GM12878 (cell line): ENCODE results near the gene DEGS2. TPM values are rescaled to one million over a fixed set of nuclear protein-coding genes. Genes with fewer than 3 reads are reported as not detected.

Experiments used
- ATAC-seq: fragments of 200-7000 bp; cut with Tn5 transposase; 3 replicates; pipeline ENCODE4 v1.9.1; 2020; ENCODE audit warnings: mild to moderate bottlenecking, moderate library complexity
- BruUV-seq: library from RNA; stranded (reverse); fragments of 400-500 nt; replicated peaks from 2 replicates; lab custom pipeline; 2021; lab: Mats Ljungman, UMichigan
- CTCF ChIA-PET: fragments of 300-600 bp; sonication (Branson Sonifier 250); formaldehyde crosslinking; extraction: SDS; loops from one replicate; lab custom pipeline; 2021; ENCODE audit warnings: inconsistent platforms; lab: Yijun Ruan, JAX
- POLR2A ChIA-PET: fragments of 350-600 bp; formaldehyde crosslinking; extraction: SDS; loops from one replicate; lab custom pipeline; 2021; ENCODE audit warnings: inconsistent platforms; lab: Charles Lee
- RAD21 ChIA-PET: fragments of 300-600 bp; sonication (Branson Sonifier 250); formaldehyde crosslinking; loops from one replicate; lab custom pipeline; 2023; ENCODE audit warnings: antibody characterized with exemption; ENCODE audit not compliant: unreplicated experiment; lab: Charles Lee
- SMC1A ChIA-PET: fragments of 300-600 bp; sonication (Branson Sonifier 250); formaldehyde crosslinking; loops from one replicate; lab custom pipeline; 2023; ENCODE audit not compliant: unreplicated experiment, uncharacterized antibody; lab: Charles Lee
- DNase-seq: peaks from one replicate; pipeline ENCODE4 v3.0.0-alpha.2; 2011; ENCODE audit warnings: low read depth, low spot score
- FAIRE-seq: peaks from 3 replicates; lab custom pipeline; 2011; peaks lifted over from hg19 to GRCh38; lab: Jason Lieb, UNC
- H2AFZ ChIP-seq: 2 replicates; pipeline ENCODE4 v1.6.0; 2011; ENCODE audit warnings: low read depth, low read length, control low read depth; ENCODE audit not compliant: control insufficient read depth
- H3K27ac ChIP-seq: 2 replicates; pipeline ENCODE4 v1.5.1; 2011; ENCODE audit warnings: control low read depth; ENCODE audit not compliant: control insufficient read depth, insufficient read depth
- H3K27me3 ChIP-seq, 2 experiments: replicated peaks in 1 of 2; 2 replicates each; pipeline versions ENCODE4 v1.6.0 to v1.6.1; 2011; ENCODE audit warnings: low read length in 1 of 2; ENCODE audit not compliant: control insufficient read depth in 2 of 2, insufficient read depth in 2 of 2
- H3K36me3 ChIP-seq, 2 experiments: 2 replicates each; pipeline ENCODE4 v1.5.1; 2011; ENCODE audit warnings: low read length in 1 of 2; ENCODE audit not compliant: control insufficient read depth in 2 of 2, insufficient read depth in 2 of 2
- H3K4me1 ChIP-seq: 2 replicates; pipeline ENCODE4 v1.6.1; 2011; ENCODE audit warnings: mild to moderate bottlenecking, low read length, moderate library complexity, mixed read lengths; ENCODE audit not compliant: control insufficient read depth, insufficient read depth
- H3K4me2 ChIP-seq: 2 replicates; pipeline ENCODE4 v1.6.0; 2011; ENCODE audit warnings: control low read depth; ENCODE audit not compliant: control insufficient read depth, insufficient read depth
- H3K4me3 ChIP-seq: fragments of 200-600 bp; sonication (generic); 2 replicates; pipeline ENCODE4 v1.5.1; 2016
- H3K79me2 ChIP-seq: 2 replicates; pipeline ENCODE4 v1.6.0; 2011; ENCODE audit warnings: low read length; ENCODE audit not compliant: control insufficient read depth, insufficient read depth
- H3K9ac ChIP-seq: 2 replicates; pipeline ENCODE4 v1.8.0; 2011; ENCODE audit warnings: low read length, control low read depth, mixed read lengths; ENCODE audit not compliant: control insufficient read depth, insufficient read depth
- H3K9me3 ChIP-seq: replicated peaks from 3 replicates; pipeline ENCODE4 v1.5.1; 2011; ENCODE audit warnings: mild to moderate bottlenecking, low read length; ENCODE audit not compliant: control insufficient read depth, insufficient read depth
- H4K20me1 ChIP-seq: 2 replicates; pipeline ENCODE4 v1.6.0; 2011; ENCODE audit not compliant: control insufficient read depth, insufficient read depth
- ATF3 ChIP-seq: IDR thresholded peaks from 2 replicates; pipeline ENCODE4 v1.6.1; 2011; ENCODE audit warnings: low read depth, mild to moderate bottlenecking, low read length, moderate library complexity, borderline replicate concordance; ENCODE audit errors: extremely low read depth
- EP300 ChIP-seq, 2 experiments: fragments of 150-350 bp in 1 of 2; IDR thresholded peaks; 2 replicates each; pipeline ENCODE4 v1.6.1; 2011 to 2012; ENCODE audit warnings: low read depth in 2 of 2, low read length in 2 of 2, borderline replicate concordance in 1 of 2, improper control_type of control experiment in 1 of 2, inconsistent platforms in 1 of 2; ENCODE audit not compliant: control insufficient read depth in 1 of 2
- EZH2 ChIP-seq: IDR thresholded peaks from 2 replicates; pipeline ENCODE4 v1.6.1; 2012; ENCODE audit warnings: low read depth, mild to moderate bottlenecking, control low read depth, inconsistent platforms, low read length, borderline replicate concordance; ENCODE audit not compliant: control insufficient read depth
- JUND ChIP-seq: IDR thresholded peaks from 2 replicates; pipeline ENCODE4 v1.6.1; 2012; ENCODE audit warnings: low read depth, mild to moderate bottlenecking, low read length, improper control_type of control experiment, moderate library complexity
- KDM1A ChIP-seq: fragments of 200-600 bp; sonication (generic); IDR thresholded peaks from 2 replicates; pipeline ENCODE4 v1.6.1; 2016; ENCODE audit warnings: borderline replicate concordance
- MEF2B ChIP-seq: fragments of 450-650 bp; IDR thresholded peaks from 2 replicates; pipeline ENCODE4 v1.6.1; 2018; ENCODE audit warnings: mild to moderate bottlenecking, moderate library complexity; ENCODE audit not compliant: partially characterized antibody, poor library complexity, severe bottlenecking
- WGBS: methylation state at CpG from one replicate; pipeline ENCODE4 v1.1.6; 2016; ENCODE audit warnings: low lambda C conversion rate; ENCODE audit not compliant: insufficient replicate concordance, insufficient coverage; ENCODE audit errors: missing lambda C conversion rate; 5-methylcytosine and 5-hydroxymethylcytosine counted together
- in situ Hi-C: fragments of 300-500 bp; cut with MboI; formaldehyde crosslinking; loops from 9 replicates; pipeline ENCODE4 v1.14.3; 2018; ENCODE audit warnings: mixed read lengths
- intact Hi-C: fragments of 100-400 bp; cut with micrococcal nuclease; formaldehyde crosslinking; loops from one replicate; pipeline ENCODE4 v1.14.2; 2022; ENCODE audit not compliant: unreplicated experiment
- polyA plus RNA-seq, 11 experiments: library from polyadenylated mRNA; depleted of rRNA in 4 of 11; unstranded in 6 of 11; stranded (reverse) in 5 of 11; fragments of >200 nt; fragmentation: Nextera tagmentation in 4 of 11; fragmentation: Illumina TruSeq in 1 of 11; extraction: Ambion mirVana in 4 of 11; extraction: Trizol in 1 of 11; gene quantifications; 1 replicate in 1 of 11; 2 replicates in 10 of 11; pipeline versions ENCODE4 v1.2.1 to v1.2.3, GENCODE V29; 2011 to 2016; ENCODE audit warnings: inconsistent platforms in 2 of 11, missing spikeins in 2 of 11, low read depth in 1 of 11
- total RNA-seq, 4 experiments: library from RNA; depleted of rRNA in 3 of 4; stranded (reverse); fragments of >200 nt in 3 of 4; fragmentation: Illumina TruSeq in 1 of 4; extraction: Trizol in 1 of 4; gene quantifications; 2 replicates each; pipeline versions ENCODE4 v1.2.1 to v1.2.3, GENCODE V29; 2013 to 2021
- TF ChIP-seq, protein P1 (sequence below): fragments of 150-350 bp; IDR thresholded peaks from 2 replicates; pipeline ENCODE4 v1.6.1; 2016; ENCODE audit warnings: low read depth, low read length
- TF ChIP-seq, protein P2 (sequence below): fragments of 150-350 bp; IDR thresholded peaks from 2 replicates; pipeline ENCODE4 v1.6.1; 2014; ENCODE audit warnings: mild to moderate bottlenecking, low read depth, low read length
- TF ChIP-seq, protein P3 (sequence below): IDR thresholded peaks from 2 replicates; pipeline ENCODE4 v1.6.1; 2012; ENCODE audit warnings: mild to moderate bottlenecking, low read depth, low read length

Gene DEGS2
- total and polyA plus RNA-seq, 10 of the 15 experiments (the other 5 are each of a cell fraction or from before 2014, with no cell fraction given): 0.01 to 2.5 (median 0.45) TPM; not detected in 1

DNA sequence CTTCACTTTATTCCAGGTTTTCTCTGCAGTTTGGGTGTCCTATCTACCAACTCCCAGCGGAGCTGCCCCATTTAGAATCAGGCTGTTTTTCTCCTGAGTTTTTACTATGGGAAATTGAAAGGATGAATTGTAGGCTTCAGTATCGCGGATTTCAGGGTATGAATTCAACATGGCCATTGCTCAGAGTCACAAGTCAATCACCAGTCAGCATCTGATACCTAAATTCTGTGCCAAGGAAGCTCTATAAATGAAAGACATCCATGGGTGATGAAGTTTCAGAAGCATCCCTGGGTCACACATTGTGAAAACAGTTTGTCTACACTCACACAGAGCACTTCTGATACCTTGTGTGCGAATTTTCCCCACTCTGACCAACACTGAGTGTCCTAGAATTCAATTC is 43.7 kb upstream of the DEGS2 start (continued):
- TF ChIP-seq, protein P1, sequence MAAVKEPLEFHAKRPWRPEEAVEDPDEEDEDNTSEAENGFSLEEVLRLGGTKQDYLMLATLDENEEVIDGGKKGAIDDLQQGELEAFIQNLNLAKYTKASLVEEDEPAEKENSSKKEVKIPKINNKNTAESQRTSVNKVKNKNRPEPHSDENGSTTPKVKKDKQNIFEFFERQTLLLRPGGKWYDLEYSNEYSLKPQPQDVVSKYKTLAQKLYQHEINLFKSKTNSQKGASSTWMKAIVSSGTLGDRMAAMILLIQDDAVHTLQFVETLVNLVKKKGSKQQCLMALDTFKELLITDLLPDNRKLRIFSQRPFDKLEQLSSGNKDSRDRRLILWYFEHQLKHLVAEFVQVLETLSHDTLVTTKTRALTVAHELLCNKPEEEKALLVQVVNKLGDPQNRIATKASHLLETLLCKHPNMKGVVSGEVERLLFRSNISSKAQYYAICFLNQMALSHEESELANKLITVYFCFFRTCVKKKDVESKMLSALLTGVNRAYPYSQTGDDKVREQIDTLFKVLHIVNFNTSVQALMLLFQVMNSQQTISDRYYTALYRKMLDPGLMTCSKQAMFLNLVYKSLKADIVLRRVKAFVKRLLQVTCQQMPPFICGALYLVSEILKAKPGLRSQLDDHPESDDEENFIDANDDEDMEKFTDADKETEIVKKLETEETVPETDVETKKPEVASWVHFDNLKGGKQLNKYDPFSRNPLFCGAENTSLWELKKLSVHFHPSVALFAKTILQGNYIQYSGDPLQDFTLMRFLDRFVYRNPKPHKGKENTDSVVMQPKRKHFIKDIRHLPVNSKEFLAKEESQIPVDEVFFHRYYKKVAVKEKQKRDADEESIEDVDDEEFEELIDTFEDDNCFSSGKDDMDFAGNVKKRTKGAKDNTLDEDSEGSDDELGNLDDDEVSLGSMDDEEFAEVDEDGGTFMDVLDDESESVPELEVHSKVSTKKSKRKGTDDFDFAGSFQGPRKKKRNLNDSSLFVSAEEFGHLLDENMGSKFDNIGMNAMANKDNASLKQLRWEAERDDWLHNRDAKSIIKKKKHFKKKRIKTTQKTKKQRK: no peak
- TF ChIP-seq ATF3: no peak
- no peak for TF ChIP-seq EZH2
- TF ChIP-seq MEF2B: no peak
- no peak for TF ChIP-seq KDM1A

DNA sequence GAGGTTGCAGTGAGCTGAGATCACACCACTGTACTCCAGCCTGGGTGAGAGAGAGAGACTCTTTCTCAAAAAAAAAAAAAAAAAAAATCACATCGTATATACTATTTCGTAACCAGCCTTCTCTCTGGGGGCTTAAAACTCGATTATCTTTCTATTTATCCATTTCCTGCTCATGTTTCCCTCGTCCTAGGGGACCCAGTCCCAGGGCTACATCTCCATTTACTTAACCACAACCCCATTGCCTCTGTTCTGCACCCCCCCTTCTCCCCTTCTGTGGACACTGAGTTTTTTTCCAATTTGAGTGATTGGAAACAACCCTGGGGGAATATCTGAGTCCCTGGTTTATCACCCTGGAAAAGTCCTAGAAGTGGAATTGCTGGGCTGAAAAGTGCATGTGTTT is 43.3 kb upstream of the DEGS2 start:
- H3K79me2 ChIP-seq: no peaks in the 10 kb centered on the region
- H3K36me3 ChIP-seq: no peaks in the 10 kb centered on the region
- ChIA-PET SMC1A (interaction anchor here (1.2 kb wide), 1 partner anchor 10 kb away, joined by 4 read pairs; no protein-coding TSS in a partner anchor), RAD21 (no interaction called here), POLR2A (interaction anchor here (0.6 kb wide), 1 partner anchor 52 kb away, joined by 3 read pairs; no protein-coding TSS in a partner anchor), CTCF (interaction anchor here (2.7 kb wide), 1 partner anchor 9 kb away, joined by 16 read pairs; no protein-coding TSS in a partner anchor)
- H4K20me1 ChIP-seq: no peaks in the 10 kb centered on the region
- TF ChIP-seq JUND (no peak), EP300 (IDR thresholded peaks at IDR 0.05; ENCODE audit: borderline replicate concordance in 1 of 2, control insufficient read depth in 1 of 2, low read depth in 2 of 2, low read length in 2 of 2) (no peak)
- TF ChIP-seq, protein P2, sequence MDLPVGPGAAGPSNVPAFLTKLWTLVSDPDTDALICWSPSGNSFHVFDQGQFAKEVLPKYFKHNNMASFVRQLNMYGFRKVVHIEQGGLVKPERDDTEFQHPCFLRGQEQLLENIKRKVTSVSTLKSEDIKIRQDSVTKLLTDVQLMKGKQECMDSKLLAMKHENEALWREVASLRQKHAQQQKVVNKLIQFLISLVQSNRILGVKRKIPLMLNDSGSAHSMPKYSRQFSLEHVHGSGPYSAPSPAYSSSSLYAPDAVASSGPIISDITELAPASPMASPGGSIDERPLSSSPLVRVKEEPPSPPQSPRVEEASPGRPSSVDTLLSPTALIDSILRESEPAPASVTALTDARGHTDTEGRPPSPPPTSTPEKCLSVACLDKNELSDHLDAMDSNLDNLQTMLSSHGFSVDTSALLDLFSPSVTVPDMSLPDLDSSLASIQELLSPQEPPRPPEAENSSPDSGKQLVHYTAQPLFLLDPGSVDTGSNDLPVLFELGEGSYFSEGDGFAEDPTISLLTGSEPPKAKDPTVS: no peak
- TF ChIP-seq, protein P3, sequence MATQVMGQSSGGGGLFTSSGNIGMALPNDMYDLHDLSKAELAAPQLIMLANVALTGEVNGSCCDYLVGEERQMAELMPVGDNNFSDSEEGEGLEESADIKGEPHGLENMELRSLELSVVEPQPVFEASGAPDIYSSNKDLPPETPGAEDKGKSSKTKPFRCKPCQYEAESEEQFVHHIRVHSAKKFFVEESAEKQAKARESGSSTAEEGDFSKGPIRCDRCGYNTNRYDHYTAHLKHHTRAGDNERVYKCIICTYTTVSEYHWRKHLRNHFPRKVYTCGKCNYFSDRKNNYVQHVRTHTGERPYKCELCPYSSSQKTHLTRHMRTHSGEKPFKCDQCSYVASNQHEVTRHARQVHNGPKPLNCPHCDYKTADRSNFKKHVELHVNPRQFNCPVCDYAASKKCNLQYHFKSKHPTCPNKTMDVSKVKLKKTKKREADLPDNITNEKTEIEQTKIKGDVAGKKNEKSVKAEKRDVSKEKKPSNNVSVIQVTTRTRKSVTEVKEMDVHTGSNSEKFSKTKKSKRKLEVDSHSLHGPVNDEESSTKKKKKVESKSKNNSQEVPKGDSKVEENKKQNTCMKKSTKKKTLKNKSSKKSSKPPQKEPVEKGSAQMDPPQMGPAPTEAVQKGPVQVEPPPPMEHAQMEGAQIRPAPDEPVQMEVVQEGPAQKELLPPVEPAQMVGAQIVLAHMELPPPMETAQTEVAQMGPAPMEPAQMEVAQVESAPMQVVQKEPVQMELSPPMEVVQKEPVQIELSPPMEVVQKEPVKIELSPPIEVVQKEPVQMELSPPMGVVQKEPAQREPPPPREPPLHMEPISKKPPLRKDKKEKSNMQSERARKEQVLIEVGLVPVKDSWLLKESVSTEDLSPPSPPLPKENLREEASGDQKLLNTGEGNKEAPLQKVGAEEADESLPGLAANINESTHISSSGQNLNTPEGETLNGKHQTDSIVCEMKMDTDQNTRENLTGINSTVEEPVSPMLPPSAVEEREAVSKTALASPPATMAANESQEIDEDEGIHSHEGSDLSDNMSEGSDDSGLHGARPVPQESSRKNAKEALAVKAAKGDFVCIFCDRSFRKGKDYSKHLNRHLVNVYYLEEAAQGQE: no peak
- intact Hi-C loops: no loop called here
- no peak overlapping the region for H3K27ac ChIP-seq
- no peak overlapping the region for H3K4me3 ChIP-seq
- WGBS: 0% methylated on average over 3 of the region's 4 CpGs
- no peaks in the 10 kb centered on the region for H3K4me1 ChIP-seq
- no peak overlapping the region for H2AFZ ChIP-seq
- ATAC-seq (no peak), FAIRE-seq (no peak), DNase-seq (no peak)
- BruUV-seq: no TSS peak
- H3K9me3 ChIP-seq: no peaks in the 10 kb centered on the region; the same call in 2 of the 3 replicates
- no peak overlapping the region for H3K9ac ChIP-seq
- in situ Hi-C loops: no loop called here
- no peaks in the 10 kb centered on the region for H3K27me3 ChIP-seq
- H3K4me2 ChIP-seq: no peak overlapping the region
